HG02973 (cell line): ENCODE results near the gene EEF1A2.

Experiments
- ATAC-seq: cut with Tn5 transposase; IDR thresholded peaks from one replicate; pipeline ENCODE4 v1.9.1; 2021; ENCODE audit warnings: moderate library complexity; ENCODE audit not compliant: unreplicated experiment

EEF1A2 gene

DNA sequence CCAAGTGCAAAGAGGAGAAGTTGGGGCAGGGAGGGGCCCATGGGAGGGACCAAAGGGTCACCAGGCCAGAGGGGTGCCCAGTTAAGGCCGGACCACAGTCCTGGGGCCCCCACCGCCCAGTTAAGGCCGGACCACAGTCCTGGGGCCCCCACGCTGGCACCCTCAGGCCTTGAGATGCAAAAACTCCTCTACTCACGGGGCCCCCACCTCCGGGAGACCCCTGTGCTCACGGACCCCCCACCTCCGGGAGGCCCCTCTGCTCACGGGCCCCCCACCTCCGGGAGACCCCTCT, 43.4 kb downstream of the EEF1A2 start:
- ATAC-seq, result no peak

DNA sequence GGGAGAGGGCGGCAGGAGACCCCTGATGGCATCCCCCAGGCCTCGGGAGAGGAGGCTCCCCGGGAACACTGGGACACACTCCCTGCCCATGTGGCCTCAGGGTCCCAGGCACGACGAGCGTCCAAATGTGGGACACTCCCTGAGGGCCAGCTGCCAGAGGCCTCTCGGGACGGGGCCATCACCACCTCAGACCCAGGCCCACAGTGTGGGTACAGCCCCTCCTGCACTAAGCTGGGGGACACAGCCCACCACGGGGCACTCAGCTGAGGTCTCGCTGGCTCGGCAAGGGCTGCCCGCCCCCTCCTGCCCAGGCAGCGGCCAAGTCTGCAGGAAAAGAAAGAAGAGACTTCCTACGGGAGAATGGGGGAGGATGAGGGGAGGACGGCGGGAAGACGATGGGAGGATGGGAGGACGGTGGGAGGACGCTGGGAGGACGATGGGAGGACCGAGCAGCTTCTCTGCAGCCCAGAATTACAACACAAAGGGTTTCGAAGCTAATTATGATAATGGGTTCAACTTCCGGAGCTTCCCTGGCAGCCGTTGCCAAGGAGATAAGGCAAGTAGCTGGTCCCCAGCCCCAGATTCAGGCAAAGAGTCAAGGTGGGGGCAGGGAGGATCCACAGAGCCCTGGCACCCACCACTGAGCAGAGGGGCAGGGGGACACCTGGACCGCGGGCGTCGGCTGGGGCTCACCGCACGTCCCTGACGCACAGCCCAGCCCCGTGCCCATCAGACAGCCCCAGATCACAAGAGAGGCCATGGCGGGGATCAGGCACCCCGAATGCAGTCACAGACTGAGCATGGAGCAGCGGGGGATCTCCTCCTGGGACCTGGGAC, 43.9 kb downstream of the EEF1A2 start:
- no peak for ATAC-seq

- ATAC-seq, result no peak
These were observed 45.9 kb downstream of the EEF1A2 start for GRCh38 chr20:63452821-63453523.

- ATAC-seq, result no peak
These were observed 46.5 kb downstream of the EEF1A2 start for GRCh38 chr20:63452341-63452740.

GRCh38 chr20:63451821-63452220, 47.1 kb downstream of the EEF1A2 start:
- ATAC-seq, result no peak

DNA sequence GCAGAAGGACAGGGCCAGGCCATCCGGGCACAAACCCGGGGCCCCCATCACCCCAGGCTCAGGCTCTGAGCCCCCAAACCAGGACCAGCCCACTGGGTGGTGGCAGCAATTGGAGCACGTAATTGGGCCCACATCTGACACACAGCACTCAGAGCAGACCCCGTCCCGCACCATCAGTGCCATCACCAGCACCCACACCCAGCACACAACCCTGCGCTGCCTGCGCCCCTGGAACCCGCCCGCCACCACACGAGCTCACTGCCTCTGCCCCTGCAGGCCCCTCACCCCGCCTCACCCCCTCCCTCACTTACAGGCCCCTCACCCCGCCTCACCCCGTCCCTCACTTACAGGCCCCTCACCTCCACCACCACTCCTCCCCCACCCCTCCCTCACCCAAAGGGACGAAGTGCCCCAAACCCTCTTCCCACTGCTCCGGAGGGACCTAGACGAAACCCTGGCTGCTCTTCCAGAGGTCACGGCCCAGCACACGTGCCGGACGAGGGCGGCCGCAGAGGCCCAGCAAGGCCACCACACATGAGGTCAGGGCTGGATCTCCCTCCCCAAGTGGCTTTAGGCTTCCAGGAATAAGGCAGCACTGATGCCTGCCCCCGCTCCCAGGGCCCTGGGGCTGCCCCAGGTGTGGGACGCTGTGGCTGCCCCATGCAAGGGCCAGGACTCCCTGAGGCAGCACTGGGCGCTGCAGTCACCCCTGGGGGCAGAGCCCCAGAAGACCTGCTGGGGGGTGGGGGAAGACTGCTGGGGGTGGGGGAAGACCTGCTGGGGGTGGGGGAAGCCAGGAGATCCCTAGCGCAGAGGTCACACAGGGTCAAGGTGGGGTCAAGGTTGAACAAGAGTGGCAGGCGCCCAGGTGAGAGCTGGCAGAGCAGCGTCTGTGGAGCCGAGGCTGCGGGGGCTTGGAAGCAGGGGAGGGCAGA, 48.8 kb downstream of the EEF1A2 start:
- ATAC-seq, result no peak

DNA sequence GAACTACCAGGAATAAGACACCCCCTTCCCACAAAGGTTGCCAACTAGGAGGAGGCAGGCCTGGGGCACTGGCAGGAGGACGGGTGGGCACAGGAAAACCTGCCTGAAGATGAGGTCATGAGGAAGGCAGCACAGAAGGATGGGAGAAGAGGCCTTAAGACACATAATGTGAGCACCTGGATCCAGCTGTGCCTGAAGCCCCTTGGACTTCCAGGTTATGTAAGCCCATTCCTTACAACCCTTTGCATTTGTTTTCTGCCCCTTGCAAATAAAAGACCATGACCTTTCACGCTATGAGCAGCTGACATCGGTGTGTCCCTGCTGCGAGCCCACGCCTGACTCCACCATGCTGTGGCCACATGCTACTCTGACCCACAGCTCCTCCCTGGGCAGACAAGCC, 49.9 kb downstream of the EEF1A2 start:
- ATAC-seq, result no peak

DNA sequence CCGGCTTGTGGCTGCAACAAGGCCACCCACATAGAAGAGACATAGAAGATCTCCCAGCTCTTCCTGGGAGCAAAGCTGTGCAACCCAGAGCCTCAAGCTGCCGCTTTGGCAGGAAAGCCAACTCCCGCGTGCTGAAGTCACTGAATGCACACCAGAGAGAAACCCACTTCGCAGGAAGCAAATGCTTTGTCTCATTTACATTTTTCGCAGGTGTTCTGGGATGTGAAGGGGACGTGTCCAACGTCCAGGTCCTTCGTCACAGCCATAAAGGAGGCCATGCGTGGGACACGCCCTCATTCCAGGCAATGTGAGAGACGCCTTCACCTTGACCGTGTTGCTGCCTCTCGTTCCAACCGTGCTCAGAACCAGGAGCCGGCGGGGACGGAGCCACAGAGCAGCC, 50.9 kb downstream of the EEF1A2 start:
- no peak for ATAC-seq

- no peak for ATAC-seq
These were observed 51.6 kb downstream of the EEF1A2 start for GRCh38 chr20:63447320-63447719.

- ATAC-seq, result no peak
These were observed 52.5 kb downstream of the EEF1A2 start for GRCh38 chr20:63446216-63447024.

- no peak for ATAC-seq
These were observed 53.7 kb downstream of the EEF1A2 start for GRCh38 chr20:63445075-63445734.

- no peak for ATAC-seq
These were observed 54.3 kb downstream of the EEF1A2 start for GRCh38 chr20:63444548-63444947.

DNA sequence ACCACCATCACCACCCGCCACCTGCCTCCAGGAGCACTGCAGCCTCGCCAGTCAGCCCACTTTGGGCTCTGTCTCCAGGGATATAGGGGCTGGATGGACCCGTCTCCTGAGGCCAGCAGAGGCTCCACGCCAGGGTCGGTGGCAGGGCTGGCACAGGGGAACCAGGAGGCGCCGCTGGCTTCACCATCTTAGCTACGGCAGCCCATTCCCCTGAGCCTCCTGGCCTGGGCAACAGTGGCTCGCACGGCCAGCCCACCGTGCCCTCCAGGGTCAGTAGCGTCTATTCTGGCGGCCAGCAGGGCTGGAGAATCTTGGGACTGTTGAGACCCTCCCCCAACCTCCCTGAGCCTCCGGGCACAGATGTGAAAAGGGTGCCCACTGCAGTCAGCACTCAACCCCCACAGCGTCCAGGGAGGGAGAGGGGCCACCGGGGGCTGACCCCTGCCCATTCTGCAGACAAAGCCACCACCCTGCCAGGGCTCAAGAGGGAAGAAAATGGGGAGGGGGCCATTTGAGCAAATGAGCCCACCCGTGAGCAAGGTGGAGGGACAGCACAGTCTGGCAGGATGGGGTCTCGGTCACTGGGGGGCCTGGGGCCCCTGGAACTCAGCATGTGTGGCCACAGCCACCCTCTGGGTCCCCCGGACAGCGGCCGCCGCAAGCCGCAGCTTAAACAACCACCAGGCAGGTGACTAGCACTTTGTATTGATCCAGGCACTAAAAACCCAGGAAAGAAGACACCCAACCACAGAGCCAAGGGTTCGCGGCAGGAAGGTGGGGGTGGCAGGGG, 55.1 kb downstream of the EEF1A2 start:
- ATAC-seq, result no peak

GRCh38 chr20:63442100-63442493, 56.8 kb downstream of the EEF1A2 start:
- no peak for ATAC-seq

GRCh38 chr20:63441136-63442099, 57.5 kb downstream of the EEF1A2 start:
- no peak for ATAC-seq

GRCh38 chr20:63440366-63440955, 58.4 kb downstream of the EEF1A2 start:
- no peak for ATAC-seq

DNA sequence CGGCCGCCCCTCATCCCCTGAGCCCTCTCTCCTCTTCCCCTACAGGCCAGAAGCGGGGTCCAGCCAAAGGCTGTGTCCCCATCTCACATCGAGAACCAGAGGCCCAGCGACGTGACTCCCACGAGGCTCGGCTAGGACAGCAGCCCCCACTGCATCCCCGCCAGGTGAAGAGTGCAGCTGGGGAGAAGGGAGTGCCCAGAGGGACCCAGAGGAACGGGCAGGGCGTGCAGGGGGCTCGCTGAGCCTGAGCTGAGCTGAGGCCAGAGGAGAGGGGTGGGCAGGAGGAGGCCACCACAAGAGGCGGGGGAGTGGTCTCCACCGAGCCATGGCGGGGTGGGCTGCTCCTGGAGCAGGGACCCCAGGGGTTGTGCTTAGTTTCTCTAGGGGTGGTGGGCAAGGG, 59.0 kb downstream of the EEF1A2 start:
- no peak for ATAC-seq

- ATAC-seq, result no peak
These were observed 60.8 kb downstream of the EEF1A2 start for GRCh38 chr20:63438121-63438520.
